Measurements from ENCODE around the gene TCF12. TPM values are rescaled to one million over a fixed set of nuclear protein-coding genes. Genes with fewer than 3 reads are reported as not detected.
A peak's percentile ranks its signal among the peaks of the same experiment; 100 is the strongest.

TCF12 gene
- total RNA-seq, 1 donor from 2014 or later: 33.2 TPM

- no peak overlapping the region for H3K4me3 ChIP-seq (ENCODE audit: low read depth, low read length)
- TF ChIP-seq CTCF (IDR thresholded peaks at IDR 0.05; ENCODE audit: insufficient read depth, low read length, severe bottlenecking): no peak
- no peaks in the 10 kb centered on the region for H3K27me3 ChIP-seq (ENCODE audit: control insufficient read depth, insufficient read depth, low read length)
- H3K36me3 ChIP-seq (ENCODE audit: control insufficient read depth, insufficient read depth, low read length): no peaks in the 10 kb centered on the region
- no peak for DNase-seq (ENCODE audit: low read depth)
- no peak for FAIRE-seq
Measured at GRCh38 chr15:56968256-56968655, 49.8 kb downstream of the TCF12 start.

- peak; percentile 30 for DNase-seq (ENCODE audit: low read depth)
- no peaks in the 10 kb centered on the region for H3K36me3 ChIP-seq (ENCODE audit: control insufficient read depth, insufficient read depth, low read length)
- no peak for FAIRE-seq
- TF ChIP-seq CTCF (IDR thresholded peaks at IDR 0.05; ENCODE audit: insufficient read depth, low read length, severe bottlenecking): no peak
- no peak overlapping the region for H3K4me3 ChIP-seq (ENCODE audit: low read depth, low read length)
- H3K27me3 ChIP-seq (ENCODE audit: control insufficient read depth, insufficient read depth, low read length): no peaks in the 10 kb centered on the region
Measured at GRCh38 chr15:56968821-56969220, 50.4 kb downstream of the TCF12 start.

- TF ChIP-seq CTCF (IDR thresholded peaks at IDR 0.05; ENCODE audit: insufficient read depth, low read length, severe bottlenecking): no peak
- DNase-seq (ENCODE audit: low read depth) (peak; percentile 80), FAIRE-seq (no peak)
- no peaks in the 10 kb centered on the region for H3K36me3 ChIP-seq (ENCODE audit: control insufficient read depth, insufficient read depth, low read length)
- H3K4me3 ChIP-seq (ENCODE audit: low read depth, low read length): no peak overlapping the region
- no peaks in the 10 kb centered on the region for H3K27me3 ChIP-seq (ENCODE audit: control insufficient read depth, insufficient read depth, low read length)
Measured at GRCh38 chr15:56969265-56969895, 50.9 kb downstream of the TCF12 start.

- Histone ChIP-seq H3K27me3 (ENCODE audit: control insufficient read depth, insufficient read depth, low read length) (no peaks in the 10 kb centered on the region), H3K36me3 (ENCODE audit: control insufficient read depth, insufficient read depth, low read length) (no peaks in the 10 kb centered on the region), H3K4me3 (ENCODE audit: low read depth, low read length) (no peak overlapping the region)
- FAIRE-seq: no peak
- no peak for DNase-seq (ENCODE audit: low read depth)
- no peak for TF ChIP-seq CTCF (IDR thresholded peaks at IDR 0.05; ENCODE audit: insufficient read depth, low read length, severe bottlenecking)
Measured at GRCh38 chr15:56971571-56971970, 53.1 kb downstream of the TCF12 start.

GRCh38 chr15:56972016-56972415 lies 53.6 kb downstream of the TCF12 start:
- H3K27me3 ChIP-seq (ENCODE audit: control insufficient read depth, insufficient read depth, low read length): no peaks in the 10 kb centered on the region
- no peak for DNase-seq (ENCODE audit: low read depth)
- no peak for FAIRE-seq
- TF ChIP-seq CTCF (IDR thresholded peaks at IDR 0.05; ENCODE audit: insufficient read depth, low read length, severe bottlenecking): no peak
- no peaks in the 10 kb centered on the region for H3K36me3 ChIP-seq (ENCODE audit: control insufficient read depth, insufficient read depth, low read length)
- H3K4me3 ChIP-seq (ENCODE audit: low read depth, low read length): no peak overlapping the region

- no peak for TF ChIP-seq CTCF (IDR thresholded peaks at IDR 0.05; ENCODE audit: insufficient read depth, low read length, severe bottlenecking)
- no peak overlapping the region for H3K4me3 ChIP-seq (ENCODE audit: low read depth, low read length)
- no peak for DNase-seq (ENCODE audit: low read depth)
- FAIRE-seq: no peak
- no peaks in the 10 kb centered on the region for H3K36me3 ChIP-seq (ENCODE audit: control insufficient read depth, insufficient read depth, low read length)
- no peaks in the 10 kb centered on the region for H3K27me3 ChIP-seq (ENCODE audit: control insufficient read depth, insufficient read depth, low read length)
Measured at GRCh38 chr15:56972426-56972825, 54.0 kb downstream of the TCF12 start.

Data from bronchial epithelial cell (primary cell).